Measurements from ENCODE around the gene FBXW7.

FBXW7 gene

GRCh38 chr4:152289541-152289940, 246.4 kb downstream of the FBXW7 start:
- no peak for DNase-seq (ENCODE audit: low spot score)

- DNase-seq (ENCODE audit: low spot score), result no peak
These were observed 252.0 kb downstream of the FBXW7 start for GRCh38 chr4:152283801-152284470.

- DNase-seq (ENCODE audit: low spot score), result no peak
These were observed 254.1 kb downstream of the FBXW7 start for GRCh38 chr4:152281822-152282221.

GRCh38 chr4:152281211-152281610, 254.7 kb downstream of the FBXW7 start:
- no peak for DNase-seq (ENCODE audit: low spot score)

- no peak for DNase-seq (ENCODE audit: low spot score)
These were observed 256.7 kb downstream of the FBXW7 start for GRCh38 chr4:152279234-152279566.

GRCh38 chr4:152278505-152279233, 257.2 kb downstream of the FBXW7 start:
- no peak for DNase-seq (ENCODE audit: low spot score)

- no peak for DNase-seq (ENCODE audit: low spot score)
These were observed 257.8 kb downstream of the FBXW7 start for GRCh38 chr4:152278172-152278504.

GRCh38 chr4:152277333-152277732, 258.6 kb downstream of the FBXW7 start:
- DNase-seq (ENCODE audit: low spot score), result no peak

- no peak for DNase-seq (ENCODE audit: low spot score)
These were observed 262.5 kb downstream of the FBXW7 start for GRCh38 chr4:152273343-152273742.

Small RNAs within 50 kb of the gene (small RNA-seq; reads per million reads assigned to genes)
- 0 to 0.04 reads per million in 2 experiments for gene MIR3140

Data from SK-N-DZ (cell line).